ENCODE results near the gene UBALD2. TPM values are rescaled to one million over a fixed set of nuclear protein-coding genes. Genes with fewer than 3 reads are reported as not detected.

Gene UBALD2
- total and polyA plus RNA-seq, 2 donors (not counting 3 experiments of a cell fraction or from before 2014, with no cell fraction given): 46.9 to 70.9 TPM

- intact Hi-C loops (cut with micrococcal nuclease) (loop anchor here (5.0 to 10.0 kb wide), 2 partner anchors 244 to 261 kb away; no protein-coding TSS in a partner anchor), dilution Hi-C loops (cut with MboI; ENCODE audit: extremely low pct_ligation_motif_present, low sequenced_read_pairs) (no loop called here)
- no peak overlapping the region for H2AFZ ChIP-seq (ENCODE audit: low read depth, low read length)
- no peak overlapping the region for H3K27ac ChIP-seq (ENCODE audit: insufficient read depth, low read depth, low read length)
- H3K4me3 ChIP-seq (replicated peaks in 1 of 3; ENCODE audit: insufficient read depth in 1 of 3, low read depth in 1 of 3, low read length in 3 of 3): no peak overlapping the region
- no peaks in the 10 kb centered on the region for H3K9me1 ChIP-seq (replicated peaks; ENCODE audit: control insufficient read depth, extremely low read depth, insufficient read depth, low read length)
- peaks cover 0 to 2% of the 10 kb centered on the region in 2 experiments for H3K36me3 ChIP-seq (ENCODE audit: control insufficient read depth in 2 of 2, extremely low read depth in 1 of 2, insufficient read depth in 2 of 2, low read length in 2 of 2)
- no peak overlapping the region for H3K4me2 ChIP-seq (ENCODE audit: insufficient read depth, low read length)
- FAIRE-seq (no peak), DNase-seq (ENCODE audit: low read depth, low spot score) (no peak)
- TF ChIP-seq JUN (IDR thresholded peaks at IDR 0.05; ENCODE audit: borderline replicate concordance, insufficient read depth, insufficient read length, low read depth) (no peak), MYC (IDR thresholded peaks at IDR 0.05; ENCODE audit: low read depth, low read length) (no peak), POLR2AphosphoS5 (IDR thresholded peaks at IDR 0.05; ENCODE audit: insufficient read depth, low read depth, low read length) (no peak), EZH2 (IDR thresholded peaks at IDR 0.05; ENCODE audit: borderline replicate concordance, low read depth, low read length, severe bottlenecking) (no peak), CTCF (IDR thresholded peaks at IDR 0.05; ENCODE audit: extremely low read depth in 1 of 2, insufficient read depth in 1 of 2, low read depth in 1 of 2, low read length in 2 of 2) (no peak), GATA2 (IDR thresholded peaks at IDR 0.05; ENCODE audit: insufficient read depth, insufficient read length, low read depth, low read length) (no peak), FOS (IDR thresholded peaks at IDR 0.05; ENCODE audit: borderline replicate concordance, insufficient read depth, low read length) (no peak), POLR2A (IDR thresholded peaks at IDR 0.05; ENCODE audit: low read depth, low read length) (no peak)
- TF ChIP-seq, protein P1, sequence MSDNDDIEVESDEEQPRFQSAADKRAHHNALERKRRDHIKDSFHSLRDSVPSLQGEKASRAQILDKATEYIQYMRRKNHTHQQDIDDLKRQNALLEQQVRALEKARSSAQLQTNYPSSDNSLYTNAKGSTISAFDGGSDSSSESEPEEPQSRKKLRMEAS (IDR thresholded peaks at IDR 0.05; ENCODE audit: insufficient read depth, insufficient read length): no peak
- no peaks in the 10 kb centered on the region for H3K9me3 ChIP-seq (replicated peaks; ENCODE audit: control insufficient read depth, insufficient read depth, low read length)
- no peaks in the 10 kb centered on the region for H3K79me2 ChIP-seq (ENCODE audit: control insufficient read depth, insufficient read depth, low read length)
- no peak overlapping the region for H3K9ac ChIP-seq (replicated peaks; ENCODE audit: extremely low read depth, insufficient read depth, low read length)
- ChIA-PET POLR2A (no interaction called here), CTCF (interaction anchor here (14.1 kb wide), 1 partner anchor 154 kb away, joined by 320 read pairs; no protein-coding TSS in a partner anchor)
- H4K20me1 ChIP-seq (replicated peaks; ENCODE audit: control insufficient read depth, extremely low read depth, insufficient read depth, low read length): no peaks in the 10 kb centered on the region
- no peaks in the 10 kb centered on the region for H3K4me1 ChIP-seq (ENCODE audit: control insufficient read depth, extremely low read depth, insufficient read depth, low read length)
- BruUV-seq (replicated peaks): no TSS peak
- H3K27me3 ChIP-seq (ENCODE audit: control insufficient read depth in 2 of 2, insufficient read depth in 2 of 2, low read length in 2 of 2): no peaks in the 10 kb centered on the region
Measured at GRCh38 chr17:76276069-76276431, 10.9 kb downstream of the UBALD2 start.

Measured in endothelial cell of umbilical vein (primary cell).